GM21360 (cell line): ENCODE results near the gene INPPL1.
"Not testable (repeated sequence)": the region's sequence is repeated elsewhere in the genome, so short reads cannot be mapped to it uniquely, and the experiment has no call there.

ENCODE experiments used
- ATAC-seq: cut with Tn5 transposase; IDR thresholded peaks from one replicate; pipeline ENCODE4 v1.9.1; 2021; ENCODE audit warnings: mild to moderate bottlenecking, moderate library complexity; ENCODE audit not compliant: unreplicated experiment

Gene INPPL1

DNA sequence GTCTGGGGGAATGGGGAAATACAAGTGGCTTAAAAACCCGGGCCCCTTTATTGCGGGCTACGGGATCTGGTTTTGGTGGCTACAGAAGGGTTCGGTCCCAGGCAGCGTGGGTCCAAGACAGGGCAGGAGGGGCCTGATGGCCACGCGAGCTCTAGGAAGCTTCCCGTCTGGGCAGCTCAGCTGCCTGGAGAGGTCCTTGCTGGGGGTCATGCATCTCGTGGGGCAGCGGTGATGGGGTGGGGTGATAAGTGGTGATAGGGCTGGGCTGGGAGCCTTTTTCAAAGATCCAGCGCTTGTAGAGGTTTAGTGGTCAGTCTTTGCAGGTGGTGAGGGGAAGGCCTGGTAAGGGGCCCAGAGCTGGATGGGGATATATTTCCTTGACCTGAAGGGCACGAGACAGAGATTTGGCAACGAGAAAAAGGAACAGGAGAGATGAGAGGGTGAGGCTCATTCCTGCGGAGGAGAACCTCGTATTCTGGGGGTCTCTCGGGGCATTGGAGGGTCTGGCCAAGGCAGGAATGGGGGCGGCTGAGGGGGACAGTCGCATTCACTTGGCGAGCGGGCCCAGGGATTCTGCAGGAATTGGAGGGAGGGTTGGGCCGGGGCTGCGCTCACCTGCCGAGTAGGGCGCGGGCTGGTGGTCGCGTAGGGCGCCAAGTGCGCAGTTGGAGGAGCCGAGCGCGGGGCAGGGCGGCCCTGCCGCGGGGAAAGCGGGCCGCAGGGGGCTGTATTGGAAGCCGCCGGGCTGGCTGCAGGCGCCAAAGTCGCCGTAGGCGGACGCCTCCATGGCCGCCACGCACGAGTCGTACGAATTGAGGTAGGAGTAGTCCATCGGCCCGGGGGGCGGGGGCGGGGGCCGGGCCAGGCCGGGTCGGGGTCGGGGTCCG lies 18.8 kb downstream of the INPPL1 start:
- ATAC-seq, result no peak

- ATAC-seq, result no peak
These were observed 19.4 kb downstream of the INPPL1 start, which contains the start of gene PHOX2A for GRCh38 chr11:72244060-72244360. Gene PHOX2A (minus strand): TSS chr11:72244176. CDS start chr11:72244004, 172 bp downstream.

GRCh38 chr11:72244361-72245262 lies 20.0 kb downstream of the INPPL1 start:
- ATAC-seq, result no peak

DNA sequence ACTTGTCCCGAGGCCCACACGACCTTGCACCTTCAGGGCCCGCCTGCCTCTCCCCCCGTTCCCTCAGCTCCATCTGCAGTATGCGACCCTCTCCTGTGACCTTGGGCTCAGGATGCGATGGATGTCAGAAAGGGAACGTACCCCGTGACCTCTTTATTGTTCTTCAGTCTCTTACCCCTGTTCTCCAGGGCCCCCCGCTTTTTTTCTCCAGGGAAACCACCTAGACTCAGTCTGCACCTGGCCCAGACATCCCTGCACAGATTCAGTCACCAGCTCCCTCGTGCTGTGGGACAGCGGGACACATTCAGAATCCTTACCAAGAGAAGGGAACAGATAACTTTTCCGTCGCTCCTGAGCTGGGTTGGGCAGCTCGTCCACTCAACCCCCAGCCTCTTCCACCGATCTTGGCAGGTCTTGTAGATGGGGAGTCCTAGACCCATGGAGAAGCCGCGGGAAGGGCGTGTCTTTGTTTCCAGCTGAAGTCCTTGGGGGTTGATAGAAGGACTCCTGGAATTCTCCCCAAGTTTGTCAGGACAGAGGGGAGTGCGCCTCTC lies 20.8 kb downstream of the INPPL1 start:
- ATAC-seq, result no peak

- no peak for ATAC-seq
These were observed 23.0 kb downstream of the INPPL1 start for GRCh38 chr11:72247584-72247983.

DNA sequence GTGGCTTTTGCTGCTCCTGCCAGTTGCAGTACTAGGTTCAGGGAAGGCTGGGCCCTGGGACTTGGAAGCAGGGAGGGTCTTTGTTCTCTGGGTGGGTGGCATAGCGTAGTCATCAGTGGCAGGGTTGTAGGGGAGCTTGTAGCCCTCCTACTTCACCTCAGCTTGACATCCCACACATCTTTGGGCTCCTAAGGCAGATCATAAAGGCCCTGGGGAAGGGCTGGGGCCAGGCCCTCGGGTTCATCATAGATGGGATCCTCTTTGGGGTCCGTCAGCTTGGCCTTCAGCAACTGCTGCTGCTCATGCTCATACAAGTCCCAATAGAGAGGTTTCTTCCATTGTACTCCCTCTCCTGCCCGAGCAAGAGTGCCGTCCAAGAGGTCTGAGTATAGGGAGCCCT lies 25.4 kb downstream of the INPPL1 start:
- no peak for ATAC-seq

DNA sequence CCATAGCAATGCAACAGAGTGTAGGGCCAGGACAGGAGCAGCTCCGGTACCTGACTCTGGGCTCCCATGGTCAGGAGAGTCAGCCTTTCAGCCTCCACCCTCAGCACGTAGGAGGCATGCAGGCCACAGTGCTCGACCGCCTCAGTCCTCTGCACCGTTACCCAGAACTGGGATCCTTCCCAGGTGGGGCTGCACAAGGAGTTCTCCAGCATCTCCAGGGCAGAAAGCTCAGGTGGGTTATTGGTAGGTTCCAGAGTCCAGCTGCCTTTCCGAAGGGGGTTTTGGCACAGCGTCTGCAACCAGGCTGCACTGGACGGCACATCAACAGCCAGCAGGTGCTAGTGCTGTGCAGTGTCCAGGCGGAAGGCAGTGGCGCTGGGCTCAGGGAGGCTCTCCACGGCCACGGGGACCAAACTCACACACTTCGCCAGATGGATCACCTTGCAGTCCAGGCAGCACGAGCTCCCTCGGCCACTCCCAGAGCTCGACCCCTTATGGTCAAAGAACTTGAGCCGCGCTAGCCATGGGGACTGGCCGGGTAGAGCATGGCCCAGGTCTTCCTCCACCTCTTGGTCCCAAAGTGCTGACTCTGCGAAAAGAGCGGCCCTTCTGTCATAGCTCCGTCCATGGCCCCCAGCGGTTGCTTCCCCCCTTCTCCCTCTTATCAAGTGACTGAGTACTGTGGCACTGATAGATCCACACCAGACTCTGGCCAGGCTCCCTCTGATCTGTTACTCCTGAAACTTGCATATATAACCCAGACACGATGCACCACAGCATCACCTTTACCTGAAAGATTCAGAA lies 26.3 kb downstream of the INPPL1 start:
- no peak for ATAC-seq

GRCh38 chr11:72251614-72252013 lies 27.0 kb downstream of the INPPL1 start:
- ATAC-seq, result no peak

- ATAC-seq, result no peak
These were observed 28.8 kb downstream of the INPPL1 start for GRCh38 chr11:72253392-72253791.

- no peak for ATAC-seq
These were observed 29.9 kb downstream of the INPPL1 start for GRCh38 chr11:72254299-72254993.

- no peak for ATAC-seq
These were observed 33.0 kb downstream of the INPPL1 start for GRCh38 chr11:72257570-72257969.

- ATAC-seq, result no peak
These were observed 34.9 kb downstream of the INPPL1 start for GRCh38 chr11:72259490-72259889.

- ATAC-seq, result no peak
These were observed 36.0 kb downstream of the INPPL1 start for GRCh38 chr11:72260574-72260973.

- ATAC-seq, result no peak
These were observed 38.8 kb downstream of the INPPL1 start for GRCh38 chr11:72263361-72263760.

- ATAC-seq, result no peak
These were observed 41.4 kb downstream of the INPPL1 start for GRCh38 chr11:72265951-72266350.

- not testable (repeated sequence) for ATAC-seq
These were observed 42.4 kb downstream of the INPPL1 start for GRCh38 chr11:72266960-72267359.

GRCh38 chr11:72267956-72268617 lies 43.5 kb downstream of the INPPL1 start:
- ATAC-seq, result no peak

GRCh38 chr11:72271980-72272379 lies 47.4 kb downstream of the INPPL1 start:
- ATAC-seq, result no peak

DNA sequence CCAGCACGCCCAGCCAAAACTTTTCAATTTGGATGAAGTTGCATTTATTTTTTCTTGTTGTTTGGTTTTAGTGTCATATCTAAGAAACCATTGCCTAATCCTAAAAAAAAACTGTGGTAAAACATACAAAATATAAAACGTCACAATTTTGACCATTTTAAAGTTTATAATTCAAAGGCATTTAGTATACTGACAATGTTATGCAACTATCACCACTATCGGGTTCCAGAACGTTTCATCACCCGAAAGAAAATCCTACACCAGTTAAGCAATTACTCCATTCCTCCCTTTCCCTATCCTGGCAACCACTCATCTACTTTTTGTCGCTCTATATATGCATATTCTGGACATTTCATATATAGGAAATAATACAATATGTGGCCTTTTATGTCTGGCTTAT lies 49.9 kb downstream of the INPPL1 start:
- ATAC-seq, result no peak

GRCh38 chr11:72278905-72279304 lies 54.3 kb downstream of the INPPL1 start:
- ATAC-seq, result no peak
